T-helper 17 cell (primary cell): Measurements from ENCODE around the gene STUM. TPM values are rescaled to one million over a fixed set of nuclear protein-coding genes. Genes with fewer than 3 reads are reported as not detected.

Experiments
- ATAC-seq: fragments of 150-1000 bp; cut with Tn5 transposase; 2 replicates; pipeline ENCODE4 v1.10.0; 2021; ENCODE audit warnings: mild to moderate bottlenecking, moderate library complexity
- DNase-seq, 3 donors: peaks; one replicate each; pipeline versions ENCODE4 v3.0.0 to v3.0.0-alpha.2; 2020 to 2021
- H3K9me3 ChIP-seq: one replicate; pipeline ENCODE4 v1.7.0; 2013; ENCODE audit warnings: low read length, mild to moderate bottlenecking; ENCODE audit not compliant: control insufficient read depth, poor library complexity, severe bottlenecking
- H3K27ac Mint-ChIP-seq: one replicate; pipeline ENCODE4 v1.8.0; 2022; ENCODE audit warnings: mild to moderate bottlenecking, moderate library complexity, mixed read lengths
- H3K27me3 Mint-ChIP-seq: one replicate; pipeline ENCODE4 v1.8.0; 2022; ENCODE audit warnings: mixed read lengths
- H3K36me3 Mint-ChIP-seq: one replicate; pipeline ENCODE4 v1.8.0; 2022; ENCODE audit warnings: low read depth, mixed read lengths
- H3K4me1 Mint-ChIP-seq: one replicate; pipeline ENCODE4 v1.8.0; 2022; ENCODE audit warnings: mild to moderate bottlenecking, mixed read lengths
- H3K4me3 Mint-ChIP-seq: one replicate; pipeline ENCODE4 v1.8.0; 2022; ENCODE audit warnings: mild to moderate bottlenecking, moderate library complexity, mixed read lengths
- total RNA-seq, 4 donors: library from RNA in 2 of 4; stranded (reverse) in 2 of 4; gene quantifications; one replicate each; pipeline ENCODE4 v1.2.3 and lab custom pipeline; 2022 to 2026

The STUM gene
- total RNA-seq, 2 donors from 2014 or later = not detected

- peaks cover 6% of the 10 kb centered on the region for H3K36me3 Mint-ChIP-seq
These were observed 78.6 kb downstream of the STUM start for GRCh38 chr1:226627050-226627755.

GRCh38 chr1:226627924-226628611, 79.5 kb downstream of the STUM start:
- Mint-ChIP-seq H3K4me1 (peaks cover 21% of the 10 kb centered on the region), H3K36me3 (peaks cover 6% of the 10 kb centered on the region), H3K27me3 (peaks cover 4% of the 10 kb centered on the region), H3K4me3 (no peak overlapping the region), H3K27ac (no peak overlapping the region)
- ATAC-seq = no peak
- peak in 1 of 3 donors; percentile 1 for DNase-seq
- H3K9me3 ChIP-seq = no peaks in the 10 kb centered on the region

More at GRCh38 chr1:226627050-226627755, 78.6 kb downstream of the STUM start:
- Mint-ChIP-seq H3K4me3 (no peak overlapping the region), H3K27me3 (peaks cover 4% of the 10 kb centered on the region), H3K4me1 (peaks cover 17% of the 10 kb centered on the region), H3K27ac (no peak overlapping the region)
- ATAC-seq (no peak), DNase-seq (peak in 1 of 3 donors; percentile 2)
- no peaks in the 10 kb centered on the region for H3K9me3 ChIP-seq

- DNase-seq (peak in 2 of 3 donors; percentile 1 to 6), ATAC-seq (no peak)
- Mint-ChIP-seq H3K4me1 (peaks cover 21% of the 10 kb centered on the region), H3K27me3 (peaks cover 4% of the 10 kb centered on the region), H3K36me3 (peaks cover 6% of the 10 kb centered on the region), H3K27ac (peak overlapping the region; percentile 11), H3K4me3 (no peak overlapping the region)
- H3K9me3 ChIP-seq = no peaks in the 10 kb centered on the region
These were observed 80.1 kb downstream of the STUM start for GRCh38 chr1:226628612-226629155.

GRCh38 chr1:226629210-226629895, 80.8 kb downstream of the STUM start:
- DNase-seq (peak in 2 of 3 donors; percentile 2 to 5), ATAC-seq (no peak)
- H3K4me1 Mint-ChIP-seq = peaks cover 24% of the 10 kb centered on the region

GRCh38 chr1:226629896-226630550, 81.5 kb downstream of the STUM start:
- peak overlapping the region; percentile 49 for H3K27ac Mint-ChIP-seq
- no peak overlapping the region for H3K4me3 Mint-ChIP-seq
- DNase-seq (peak in 1 of 3 donors; percentile 2), ATAC-seq (no peak)
- peaks cover 4% of the 10 kb centered on the region for H3K27me3 Mint-ChIP-seq
- H3K36me3 Mint-ChIP-seq = peaks cover 10% of the 10 kb centered on the region
- H3K9me3 ChIP-seq = no peaks in the 10 kb centered on the region
- H3K4me1 Mint-ChIP-seq = peaks cover 30% of the 10 kb centered on the region

More at GRCh38 chr1:226629210-226629895, 80.8 kb downstream of the STUM start:
- H3K27ac Mint-ChIP-seq = peak overlapping the region; percentile 11
- H3K9me3 ChIP-seq = no peaks in the 10 kb centered on the region
- H3K36me3 Mint-ChIP-seq = peaks cover 9% of the 10 kb centered on the region
- H3K27me3 Mint-ChIP-seq = peaks cover 4% of the 10 kb centered on the region
- no peak overlapping the region for H3K4me3 Mint-ChIP-seq

GRCh38 chr1:226630592-226630991, 82.0 kb downstream of the STUM start:
- peaks cover 4% of the 10 kb centered on the region for H3K27me3 Mint-ChIP-seq

GRCh38 chr1:226631229-226632000, 82.9 kb downstream of the STUM start:
- Mint-ChIP-seq H3K36me3 (peaks cover 10% of the 10 kb centered on the region), H3K27ac (peak overlapping the region; percentile 49), H3K4me1 (peaks cover 32% of the 10 kb centered on the region), H3K27me3 (peaks cover under 1% of the 10 kb centered on the region), H3K4me3 (no peak overlapping the region)
- ATAC-seq (no peak), DNase-seq (peak in 1 of 3 donors; percentile 3)
- H3K9me3 ChIP-seq = no peaks in the 10 kb centered on the region

More at GRCh38 chr1:226630592-226630991, 82.0 kb downstream of the STUM start:
- H3K9me3 ChIP-seq = no peaks in the 10 kb centered on the region
- Mint-ChIP-seq H3K36me3 (peaks cover 11% of the 10 kb centered on the region), H3K4me3 (no peak overlapping the region), H3K4me1 (peaks cover 33% of the 10 kb centered on the region), H3K27ac (peak overlapping the region; percentile 49)
- DNase-seq (no peak), ATAC-seq (no peak)

GRCh38 chr1:226632169-226632879, 83.8 kb downstream of the STUM start:
- H3K4me1 Mint-ChIP-seq = peaks cover 34% of the 10 kb centered on the region
- H3K4me3 Mint-ChIP-seq = peak overlapping the region; percentile 36
- ATAC-seq (no peak), DNase-seq (peak in 1 of 3 donors; percentile 2)
- H3K27me3 Mint-ChIP-seq = no peaks in the 10 kb centered on the region
- H3K9me3 ChIP-seq = no peaks in the 10 kb centered on the region
- H3K36me3 Mint-ChIP-seq = peaks cover 14% of the 10 kb centered on the region
- H3K27ac Mint-ChIP-seq = no peak overlapping the region

GRCh38 chr1:226632922-226633351, 84.4 kb downstream of the STUM start:
- peaks cover 14% of the 10 kb centered on the region for H3K36me3 Mint-ChIP-seq
- H3K27me3 Mint-ChIP-seq = no peaks in the 10 kb centered on the region
- no peaks in the 10 kb centered on the region for H3K9me3 ChIP-seq
- H3K4me3 Mint-ChIP-seq = peak overlapping the region; percentile 36
- H3K4me1 Mint-ChIP-seq = peaks cover 34% of the 10 kb centered on the region
- ATAC-seq = no peak
- H3K27ac Mint-ChIP-seq = peak overlapping the region; percentile 97
- DNase-seq = peak in 1 of 3 donors; percentile 4

GRCh38 chr1:226633541-226634165, 85.1 kb downstream of the STUM start:
- H3K9me3 ChIP-seq = no peaks in the 10 kb centered on the region
- Mint-ChIP-seq H3K27ac (peak overlapping the region; percentile 97), H3K4me1 (peaks cover 34% of the 10 kb centered on the region), H3K27me3 (no peaks in the 10 kb centered on the region), H3K4me3 (no peak overlapping the region), H3K36me3 (peaks cover 14% of the 10 kb centered on the region)
- DNase-seq = no peak
- peak; percentile 16 for ATAC-seq

GRCh38 chr1:226634166-226634588, 85.6 kb downstream of the STUM start:
- ATAC-seq (peak; percentile 81), DNase-seq (peak; percentile 70 to 80 (median 77))
- Mint-ChIP-seq H3K4me3 (peak overlapping the region; percentile 77), H3K36me3 (peaks cover 14% of the 10 kb centered on the region), H3K4me1 (peaks cover 36% of the 10 kb centered on the region), H3K27me3 (no peaks in the 10 kb centered on the region), H3K27ac (peak overlapping the region; percentile 97)
- no peaks in the 10 kb centered on the region for H3K9me3 ChIP-seq
